HepG2 (cell line): Measurements from ENCODE around the gene RAB30. TPM values are rescaled to one million over a fixed set of nuclear protein-coding genes. Genes with fewer than 3 reads are reported as not detected.

Source experiments
- E2F2 ChIP-seq: sonication (generic); formaldehyde crosslinking; IDR thresholded peaks from 2 replicates; pipeline ENCODE4 v1.4.0; 2020; ENCODE audit warnings: missing genetic modification reagents, borderline replicate concordance
- ETV5 ChIP-seq: IDR thresholded peaks from 2 replicates; pipeline ENCODE4 v1.6.1; 2018; ENCODE audit warnings: missing biosample characterization, missing genetic modification reagents, inconsistent platforms, borderline replicate concordance
- FOXK2 ChIP-seq: fragments of 450-650 bp; IDR thresholded peaks from 2 replicates; pipeline ENCODE4 v1.6.1; 2016
- IKZF5 ChIP-seq: IDR thresholded peaks from 2 replicates; pipeline ENCODE4 v1.6.1; 2018; ENCODE audit warnings: missing genetic modification reagents, mild to moderate bottlenecking, missing compliant biosample characterization
- JUN ChIP-seq: sonication (generic); formaldehyde crosslinking; IDR thresholded peaks from 2 replicates; pipeline ENCODE4 v1.4.0; 2020; ENCODE audit warnings: mild to moderate bottlenecking, missing genetic modification reagents
- KIAA2018 ChIP-seq: sonication (generic); formaldehyde crosslinking; IDR thresholded peaks from 2 replicates; pipeline ENCODE4 v1.5.0; 2020; ENCODE audit warnings: mild to moderate bottlenecking, missing genetic modification reagents, borderline replicate concordance
- PAXIP1 ChIP-seq: sonication (generic); formaldehyde crosslinking; conservative IDR thresholded peaks from 2 replicates; pipeline ENCODE4 v1.4.0; 2020; ENCODE audit warnings: mild to moderate bottlenecking, missing genetic modification reagents, moderate library complexity
- RBFOX2 ChIP-seq: fragments of 200-400 bp; formaldehyde crosslinking; IDR thresholded peaks from 2 replicates; pipeline ENCODE4 v1.6.1; 2017; ENCODE audit warnings: low read depth, mild to moderate bottlenecking, low read length
- RELA ChIP-seq: sonication (generic); formaldehyde crosslinking; IDR thresholded peaks from 2 replicates; pipeline ENCODE4 v1.4.0; 2020; ENCODE audit warnings: missing genetic modification reagents
- TBX3 ChIP-seq: fragments of 450-650 bp; IDR thresholded peaks from 2 replicates; pipeline ENCODE4 v1.6.1; 2017; ENCODE audit warnings: antibody characterized with exemption, mild to moderate bottlenecking, inconsistent platforms, borderline replicate concordance
- ZFX ChIP-seq: sonication (generic); formaldehyde crosslinking; IDR thresholded peaks from 2 replicates; pipeline ENCODE4 v1.4.0; 2020; ENCODE audit warnings: mild to moderate bottlenecking, low read depth, missing genetic modification reagents, moderate library complexity
- ZNF24 ChIP-seq: fragments of 450-650 bp; IDR thresholded peaks from 2 replicates; pipeline ENCODE4 v1.6.1; 2017; ENCODE audit warnings: antibody characterized with exemption, mild to moderate bottlenecking
- ZNF501 ChIP-seq: sonication (generic); formaldehyde crosslinking; IDR thresholded peaks from 2 replicates; pipeline ENCODE4 v1.5.1; 2020; ENCODE audit warnings: mild to moderate bottlenecking, moderate library complexity, missing genetic modification reagents
- polyA plus RNA-seq, 8 experiments: library from polyadenylated mRNA; depleted of rRNA in 3 of 8; stranded (reverse) in 7 of 8; unstranded in 1 of 8; fragments of >200 nt; fragmentation: Illumina TruSeq in 4 of 8; extraction: Trizol in 4 of 8; gene quantifications; 2 replicates each; pipeline versions ENCODE4 v1.2.1 to v1.2.3, GENCODE V29; 2011 to 2016; ENCODE audit warnings: low read depth in 4 of 8, missing spikeins in 1 of 8, mixed read lengths in 1 of 8; ENCODE audit not compliant: insufficient read depth in 1 of 8
- total RNA-seq, 5 experiments: library from RNA; depleted of rRNA; stranded (reverse); fragments of >200 nt; fragmentation: Illumina TruSeq; extraction: Trizol; gene quantifications; 2 replicates each; pipeline ENCODE4 v1.2.3, GENCODE V29; 2016; ENCODE audit warnings: low read depth in 1 of 5

Gene RAB30
- total and polyA plus RNA-seq, 2 of the 13 experiments (the other 11 are each of a cell fraction or from before 2014, with no cell fraction given), result 3.7 to 5.0 TPM

GRCh38 chr11:82988936-82989627 is 82.6 kb downstream of the RAB30 start (continued):
- no peak for TF ChIP-seq E2F2 (CRISPR knock-in tag)
- TF ChIP-seq KIAA2018 (CRISPR knock-in tag), result 0 out of 2 replicates have a peak, but pooled peaks have one; percentile 23
- peak; percentile 72; the same call in 1 of the 2 replicates for TF ChIP-seq IKZF5
- peak; percentile 69; the same call in 1 of the 2 replicates for TF ChIP-seq JUN (CRISPR knock-in tag)
- no peak for TF ChIP-seq RELA (CRISPR knock-in tag)
- TF ChIP-seq FOXK2, result peak; percentile 71; the same call in 1 of the 2 replicates
- TF ChIP-seq ZNF501 (CRISPR knock-in tag), result no peak
- peak; percentile 94 for TF ChIP-seq PAXIP1 (CRISPR knock-in tag)
- peak; percentile 18; the same call in 1 of the 2 replicates for TF ChIP-seq RBFOX2
- 0 out of 2 replicates have a peak, but pooled peaks have one; percentile 20 for TF ChIP-seq ZNF24
- TF ChIP-seq ETV5 (CRISPR knock-in tag), result peak; percentile 50; the same call in 1 of the 2 replicates
- TF ChIP-seq ZFX (CRISPR knock-in tag), result peak; percentile 44; the same call in 1 of the 2 replicates
- TF ChIP-seq TBX3, result peak; percentile 65; the same call in 1 of the 2 replicates
